ENCODE measurements around the gene FAU. TPM values are rescaled to one million over a fixed set of nuclear protein-coding genes. Genes with fewer than 3 reads are reported as not detected.
A peak's percentile ranks its signal among the peaks of the same experiment; 100 is the strongest.

Gene FAU
- total and polyA plus RNA-seq, 9 of the 15 experiments (the other 6 are each of a cell fraction or from before 2014, with no cell fraction given) = 433 to 1,827 (median 942) TPM

DNA sequence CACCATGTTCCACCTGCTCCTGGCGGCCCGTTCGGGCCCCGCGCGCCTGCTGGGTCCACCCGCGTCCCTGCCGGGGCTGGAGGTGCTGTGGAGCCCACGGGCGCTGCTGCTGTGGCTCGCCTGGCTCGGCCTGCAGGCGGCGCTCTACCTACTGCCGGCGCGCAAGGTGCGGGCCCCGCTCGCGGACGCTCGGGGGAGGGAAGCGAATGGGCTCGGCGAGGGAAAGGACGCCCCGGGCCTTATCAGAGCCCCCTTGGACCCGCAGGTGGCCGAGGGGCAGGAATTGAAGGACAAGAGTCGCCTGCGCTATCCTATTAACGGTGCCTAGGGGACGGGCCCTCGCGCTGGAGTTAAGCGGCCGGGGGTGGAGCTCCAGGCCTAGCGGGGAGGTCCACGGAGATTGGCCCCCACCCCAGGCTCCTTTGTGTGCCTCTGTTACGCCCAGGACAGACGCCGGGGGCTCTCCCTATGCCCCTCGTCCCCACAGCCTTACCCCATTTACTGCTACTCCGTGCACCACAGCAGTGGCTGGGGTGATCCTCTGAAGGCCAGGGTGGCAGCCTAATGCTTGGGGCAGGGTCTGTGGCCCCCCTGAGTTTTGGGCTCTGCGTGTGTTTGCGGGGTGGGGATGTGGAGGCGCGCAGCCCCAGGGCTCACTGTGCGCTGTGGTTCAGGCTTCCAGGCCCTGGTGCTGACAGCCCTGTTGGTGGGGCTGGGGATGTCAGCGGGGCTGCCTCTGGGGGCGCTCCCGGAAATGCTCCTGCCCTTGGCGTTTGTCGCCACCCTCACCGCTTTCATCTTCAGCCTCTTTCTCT is 9.2 kb downstream of the FAU start (continued):
- TF ChIP-seq, protein P1, sequence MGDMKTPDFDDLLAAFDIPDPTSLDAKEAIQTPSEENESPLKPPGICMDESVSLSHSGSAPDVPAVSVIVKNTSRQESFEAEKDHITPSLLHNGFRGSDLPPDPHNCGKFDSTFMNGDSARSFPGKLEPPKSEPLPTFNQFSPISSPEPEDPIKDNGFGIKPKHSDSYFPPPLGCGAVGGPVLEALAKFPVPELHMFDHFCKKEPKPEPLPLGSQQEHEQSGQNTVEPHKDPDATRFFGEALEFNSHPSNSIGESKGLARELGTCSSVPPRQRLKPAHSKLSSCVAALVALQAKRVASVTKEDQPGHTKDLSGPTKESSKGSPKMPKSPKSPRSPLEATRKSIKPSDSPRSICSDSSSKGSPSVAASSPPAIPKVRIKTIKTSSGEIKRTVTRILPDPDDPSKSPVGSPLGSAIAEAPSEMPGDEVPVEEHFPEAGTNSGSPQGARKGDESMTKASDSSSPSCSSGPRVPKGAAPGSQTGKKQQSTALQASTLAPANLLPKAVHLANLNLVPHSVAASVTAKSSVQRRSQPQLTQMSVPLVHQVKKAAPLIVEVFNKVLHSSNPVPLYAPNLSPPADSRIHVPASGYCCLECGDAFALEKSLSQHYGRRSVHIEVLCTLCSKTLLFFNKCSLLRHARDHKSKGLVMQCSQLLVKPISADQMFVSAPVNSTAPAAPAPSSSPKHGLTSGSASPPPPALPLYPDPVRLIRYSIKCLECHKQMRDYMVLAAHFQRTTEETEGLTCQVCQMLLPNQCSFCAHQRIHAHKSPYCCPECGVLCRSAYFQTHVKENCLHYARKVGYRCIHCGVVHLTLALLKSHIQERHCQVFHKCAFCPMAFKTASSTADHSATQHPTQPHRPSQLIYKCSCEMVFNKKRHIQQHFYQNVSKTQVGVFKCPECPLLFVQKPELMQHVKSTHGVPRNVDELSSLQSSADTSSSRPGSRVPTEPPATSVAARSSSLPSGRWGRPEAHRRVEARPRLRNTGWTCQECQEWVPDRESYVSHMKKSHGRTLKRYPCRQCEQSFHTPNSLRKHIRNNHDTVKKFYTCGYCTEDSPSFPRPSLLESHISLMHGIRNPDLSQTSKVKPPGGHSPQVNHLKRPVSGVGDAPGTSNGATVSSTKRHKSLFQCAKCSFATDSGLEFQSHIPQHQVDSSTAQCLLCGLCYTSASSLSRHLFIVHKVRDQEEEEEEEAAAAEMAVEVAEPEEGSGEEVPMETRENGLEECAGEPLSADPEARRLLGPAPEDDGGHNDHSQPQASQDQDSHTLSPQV (IDR thresholded peaks at IDR 0.05) = peak; percentile 62; the same call in 1 of the 2 replicates
- TF ChIP-seq TAF1 (IDR thresholded peaks at IDR 0.05; ENCODE audit: control insufficient read depth, extremely low read depth, insufficient read depth, low read length, severe bottlenecking) (peak; percentile 15), KLF10 (CRISPR knock-in tag; IDR thresholded peaks at IDR 0.05) (no peak), PHF8 (IDR thresholded peaks at IDR 0.05; ENCODE audit: borderline replicate concordance, low read length) (peak; percentile 58; the same call in 1 of the 2 replicates), HDAC1 (IDR thresholded peaks at IDR 0.05) (peak in 1 of 2 experiments; percentile 73; a peak in 2 of 4 replicates), TSC22D4 (tag; IDR thresholded peaks at IDR 0.05) (no peak), GTF2F1 (IDR thresholded peaks at IDR 0.05; ENCODE audit: low read depth, low read length) (no peak), MEF2D (tag; conservative IDR thresholded peaks at IDR 0.05; ENCODE audit: low read depth) (no peak), FOSL1 (tag; conservative IDR thresholded peaks at IDR 0.05) (no peak), ZNF282 (CRISPR knock-in tag; IDR thresholded peaks at IDR 0.05) (0 out of 2 replicates have a peak, but pooled peaks have one; percentile 48)
- TF ChIP-seq, protein P2, sequence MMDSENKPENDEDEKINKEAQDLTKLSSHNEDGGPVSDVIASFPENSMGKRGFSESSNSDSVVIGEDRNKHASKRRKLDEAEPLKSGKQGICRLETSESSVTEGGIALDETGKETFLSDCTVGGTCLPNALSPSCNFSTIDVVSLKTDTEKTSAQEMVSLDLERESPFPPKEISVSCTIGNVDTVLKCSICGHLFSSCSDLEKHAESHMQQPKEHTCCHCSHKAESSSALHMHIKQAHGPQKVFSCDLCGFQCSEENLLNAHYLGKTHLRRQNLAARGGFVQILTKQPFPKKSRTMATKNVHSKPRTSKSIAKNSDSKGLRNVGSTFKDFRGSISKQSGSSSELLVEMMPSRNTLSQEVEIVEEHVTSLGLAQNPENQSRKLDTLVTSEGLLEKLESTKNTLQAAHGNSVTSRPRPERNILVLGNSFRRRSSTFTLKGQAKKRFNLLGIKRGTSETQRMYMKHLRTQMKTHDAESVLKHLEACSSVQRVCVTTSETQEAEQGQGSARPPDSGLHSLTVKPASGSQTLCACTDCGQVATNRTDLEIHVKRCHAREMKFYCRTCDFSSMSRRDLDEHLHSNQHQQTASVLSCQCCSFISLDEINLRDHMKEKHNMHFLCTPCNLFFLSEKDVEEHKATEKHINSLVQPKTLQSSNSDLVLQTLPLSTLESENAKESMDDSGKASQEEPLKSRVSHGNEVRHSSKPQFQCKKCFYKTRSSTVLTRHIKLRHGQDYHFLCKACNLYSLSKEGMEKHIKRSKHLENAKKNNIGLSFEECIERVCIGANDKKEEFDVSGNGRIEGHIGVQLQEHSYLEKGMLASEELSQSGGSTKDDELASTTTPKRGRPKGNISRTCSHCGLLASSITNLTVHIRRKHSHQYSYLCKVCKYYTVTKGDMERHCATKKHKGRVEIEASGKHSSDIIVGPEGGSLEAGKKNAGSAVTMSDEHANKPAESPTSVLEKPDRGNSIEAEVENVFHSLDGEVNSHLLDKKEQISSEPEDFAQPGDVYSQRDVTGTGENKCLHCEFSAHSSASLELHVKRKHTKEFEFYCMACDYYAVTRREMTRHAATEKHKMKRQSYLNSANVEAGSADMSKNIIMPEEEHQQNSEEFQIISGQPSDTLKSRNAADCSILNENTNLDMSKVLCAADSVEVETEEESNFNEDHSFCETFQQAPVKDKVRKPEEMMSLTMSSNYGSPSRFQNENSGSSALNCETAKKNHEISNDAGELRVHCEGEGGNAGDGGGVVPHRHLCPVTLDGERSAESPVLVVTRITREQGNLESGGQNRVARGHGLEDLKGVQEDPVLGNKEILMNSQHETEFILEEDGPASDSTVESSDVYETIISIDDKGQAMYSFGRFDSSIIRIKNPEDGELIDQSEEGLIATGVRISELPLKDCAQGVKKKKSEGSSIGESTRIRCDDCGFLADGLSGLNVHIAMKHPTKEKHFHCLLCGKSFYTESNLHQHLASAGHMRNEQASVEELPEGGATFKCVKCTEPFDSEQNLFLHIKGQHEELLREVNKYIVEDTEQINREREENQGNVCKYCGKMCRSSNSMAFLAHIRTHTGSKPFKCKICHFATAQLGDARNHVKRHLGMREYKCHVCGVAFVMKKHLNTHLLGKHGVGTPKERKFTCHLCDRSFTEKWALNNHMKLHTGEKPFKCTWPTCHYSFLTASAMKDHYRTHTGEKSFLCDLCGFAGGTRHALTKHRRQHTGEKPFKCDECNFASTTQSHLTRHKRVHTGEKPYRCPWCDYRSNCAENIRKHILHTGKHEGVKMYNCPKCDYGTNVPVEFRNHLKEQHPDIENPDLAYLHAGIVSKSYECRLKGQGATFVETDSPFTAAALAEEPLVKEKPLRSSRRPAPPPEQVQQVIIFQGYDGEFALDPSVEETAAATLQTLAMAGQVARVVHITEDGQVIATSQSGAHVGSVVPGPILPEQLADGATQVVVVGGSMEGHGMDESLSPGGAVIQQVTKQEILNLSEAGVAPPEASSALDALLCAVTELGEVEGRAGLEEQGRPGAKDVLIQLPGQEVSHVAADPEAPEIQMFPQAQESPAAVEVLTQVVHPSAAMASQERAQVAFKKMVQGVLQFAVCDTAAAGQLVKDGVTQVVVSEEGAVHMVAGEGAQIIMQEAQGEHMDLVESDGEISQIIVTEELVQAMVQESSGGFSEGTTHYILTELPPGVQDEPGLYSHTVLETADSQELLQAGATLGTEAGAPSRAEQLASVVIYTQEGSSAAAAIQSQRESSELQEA (IDR thresholded peaks at IDR 0.05; ENCODE audit: low read depth) = no peak
- TF ChIP-seq, protein P3, sequence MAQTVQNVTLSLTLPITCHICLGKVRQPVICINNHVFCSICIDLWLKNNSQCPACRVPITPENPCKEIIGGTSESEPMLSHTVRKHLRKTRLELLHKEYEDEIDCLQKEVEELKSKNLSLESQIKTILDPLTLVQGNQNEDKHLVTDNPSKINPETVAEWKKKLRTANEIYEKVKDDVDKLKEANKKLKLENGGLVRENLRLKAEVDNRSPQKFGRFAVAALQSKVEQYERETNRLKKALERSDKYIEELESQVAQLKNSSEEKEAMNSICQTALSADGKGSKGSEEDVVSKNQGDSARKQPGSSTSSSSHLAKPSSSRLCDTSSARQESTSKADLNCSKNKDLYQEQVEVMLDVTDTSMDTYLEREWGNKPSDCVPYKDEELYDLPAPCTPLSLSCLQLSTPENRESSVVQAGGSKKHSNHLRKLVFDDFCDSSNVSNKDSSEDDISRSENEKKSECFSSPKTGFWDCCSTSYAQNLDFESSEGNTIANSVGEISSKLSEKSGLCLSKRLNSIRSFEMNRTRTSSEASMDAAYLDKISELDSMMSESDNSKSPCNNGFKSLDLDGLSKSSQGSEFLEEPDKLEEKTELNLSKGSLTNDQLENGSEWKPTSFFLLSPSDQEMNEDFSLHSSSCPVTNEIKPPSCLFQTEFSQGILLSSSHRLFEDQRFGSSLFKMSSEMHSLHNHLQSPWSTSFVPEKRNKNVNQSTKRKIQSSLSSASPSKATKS (CRISPR knock-in tag; IDR thresholded peaks at IDR 0.05) = no peak
